ENCODE measurements around the gene USP22. TPM values are rescaled to one million over a fixed set of nuclear protein-coding genes. Genes with fewer than 3 reads are reported as not detected.
"Not testable (repeated sequence)": the region's sequence is repeated elsewhere in the genome, so short reads cannot be mapped to it uniquely, and the experiment has no call there.

Gene USP22
- total RNA-seq, 1 donor from 2014 or later = 257 TPM

- Mint-ChIP-seq H3K4me1 (ENCODE audit: unreplicated experiment) (no peaks in the 10 kb centered on the region), H3K9me3 (ENCODE audit: unreplicated experiment) (no peaks in the 10 kb centered on the region), H3K36me3 (ENCODE audit: unreplicated experiment) (no peaks in the 10 kb centered on the region), H3K27me3 (ENCODE audit: unreplicated experiment) (peaks cover 26% of the 10 kb centered on the region), H3K27ac (ENCODE audit: unreplicated experiment) (no peak overlapping the region), H3K4me3 (ENCODE audit: unreplicated experiment) (no peak overlapping the region)
- no peak for TF ChIP-seq CTCF (IDR thresholded peaks at IDR 0.05)
- no peak for DNase-seq (ENCODE audit: extremely low spot score, unreplicated experiment)
These were observed 42.9 kb upstream of the USP22 start for GRCh38 chr17:21085707-21086106.

GRCh38 chr17:21085280-21085679 is 42.5 kb upstream of the USP22 start:
- H3K36me3 Mint-ChIP-seq (ENCODE audit: unreplicated experiment); H3K9me3 Mint-ChIP-seq (ENCODE audit: unreplicated experiment); H3K27ac Mint-ChIP-seq (ENCODE audit: unreplicated experiment); DNase-seq (ENCODE audit: extremely low spot score, unreplicated experiment); H3K4me1 Mint-ChIP-seq (ENCODE audit: unreplicated experiment); H3K4me3 Mint-ChIP-seq (ENCODE audit: unreplicated experiment): not testable (repeated sequence)
- H3K27me3 Mint-ChIP-seq (ENCODE audit: unreplicated experiment) = peaks cover 26% of the 10 kb centered on the region

DNA sequence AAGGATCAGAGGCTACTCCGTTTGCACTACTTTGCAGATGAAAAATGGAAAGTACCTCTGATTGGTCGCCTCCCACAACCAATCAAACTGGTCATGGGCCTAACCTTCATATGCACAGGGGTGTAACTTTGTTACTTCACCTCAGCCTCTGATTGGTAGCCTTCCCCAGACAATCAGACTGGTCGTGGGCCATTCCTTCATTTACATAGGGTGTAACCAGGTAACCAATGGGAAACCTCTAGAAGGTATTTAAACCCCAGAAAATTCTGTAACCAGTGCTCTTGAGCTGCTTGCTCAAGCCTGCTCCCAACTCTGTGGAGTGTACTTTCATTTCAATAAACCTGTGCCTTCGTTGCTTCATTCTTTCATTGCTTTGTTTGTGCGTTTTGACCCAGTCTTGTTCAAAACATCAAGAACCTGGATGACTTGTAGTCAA is 39.2 kb upstream of the USP22 start:
- Mint-ChIP-seq H3K4me1 (ENCODE audit: unreplicated experiment) (peaks cover 3% of the 10 kb centered on the region), H3K9me3 (ENCODE audit: unreplicated experiment) (no peaks in the 10 kb centered on the region), H3K4me3 (ENCODE audit: unreplicated experiment) (no peak overlapping the region), H3K36me3 (ENCODE audit: unreplicated experiment) (no peaks in the 10 kb centered on the region), H3K27me3 (ENCODE audit: unreplicated experiment) (peaks cover 33% of the 10 kb centered on the region), H3K27ac (ENCODE audit: unreplicated experiment) (no peak overlapping the region)
- no peak for TF ChIP-seq CTCF (IDR thresholded peaks at IDR 0.05)
- DNase-seq (ENCODE audit: extremely low spot score, unreplicated experiment) = no peak

DNA sequence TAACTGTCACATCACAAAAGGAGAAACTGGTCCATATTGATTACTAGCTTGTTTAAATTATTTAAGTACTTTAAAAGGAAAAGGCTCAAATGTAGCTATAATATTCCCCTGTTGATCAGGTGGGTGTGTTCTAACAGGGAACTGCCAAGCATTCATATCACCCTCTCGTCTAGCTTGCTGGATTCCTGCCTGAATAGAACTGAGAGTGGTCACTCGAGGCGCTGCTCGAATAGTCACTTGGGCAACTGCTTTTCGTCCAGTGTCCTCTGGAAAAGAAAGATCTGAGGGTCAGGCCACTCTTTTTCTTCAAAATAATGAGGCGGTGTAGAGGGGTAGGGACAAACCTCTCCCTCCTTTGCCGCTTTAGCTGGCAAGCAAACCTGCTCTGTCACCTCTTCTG is 36.4 kb upstream of the USP22 start:
- H3K36me3 Mint-ChIP-seq (ENCODE audit: unreplicated experiment) = no peaks in the 10 kb centered on the region
- H3K4me3 Mint-ChIP-seq (ENCODE audit: unreplicated experiment) = no peak overlapping the region
- H3K4me1 Mint-ChIP-seq (ENCODE audit: unreplicated experiment) = peaks cover 14% of the 10 kb centered on the region
- H3K27ac Mint-ChIP-seq (ENCODE audit: unreplicated experiment) = no peak overlapping the region
- peaks cover 23% of the 10 kb centered on the region for H3K27me3 Mint-ChIP-seq (ENCODE audit: unreplicated experiment)
- TF ChIP-seq CTCF (IDR thresholded peaks at IDR 0.05) = no peak
- no peaks in the 10 kb centered on the region for H3K9me3 Mint-ChIP-seq (ENCODE audit: unreplicated experiment)
- DNase-seq (ENCODE audit: extremely low spot score, unreplicated experiment) = no peak

DNA sequence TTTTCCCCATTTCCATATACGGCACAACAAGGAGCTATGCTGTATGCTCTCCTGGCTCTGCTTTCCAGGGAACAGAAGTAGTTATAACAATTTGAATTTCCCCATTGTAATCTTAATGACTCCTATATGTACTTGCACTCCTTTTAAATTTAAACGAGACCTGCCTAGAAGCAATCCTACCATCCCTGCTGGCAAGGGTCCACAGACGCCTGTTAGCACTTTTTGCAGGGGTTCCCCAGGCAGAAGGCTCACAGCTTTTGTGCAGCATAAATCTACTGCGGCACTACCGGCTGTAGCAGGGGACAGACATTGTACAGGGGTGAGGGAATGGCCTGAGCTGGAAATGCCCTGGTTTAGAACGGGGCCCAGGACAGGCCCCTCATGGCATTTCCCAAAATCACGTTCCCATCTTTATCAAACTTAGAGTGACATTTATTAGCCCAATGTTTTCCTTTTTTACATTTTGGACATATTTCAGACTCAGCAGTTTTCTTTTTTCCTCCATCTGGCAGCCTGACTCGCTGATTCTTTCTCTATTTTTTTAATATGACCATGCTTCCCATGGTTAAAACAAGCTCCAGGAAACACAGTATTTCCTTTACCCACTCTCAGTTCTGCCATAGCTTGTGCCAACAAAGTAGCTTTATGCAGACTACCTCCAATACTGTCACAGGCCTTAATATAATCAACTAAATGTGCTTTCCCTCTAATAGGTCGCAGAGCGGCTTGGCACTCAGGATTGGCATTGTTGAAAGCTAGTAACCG is 35.4 kb upstream of the USP22 start:
- Mint-ChIP-seq H3K4me1 (ENCODE audit: unreplicated experiment) (peaks cover 14% of the 10 kb centered on the region), H3K9me3 (ENCODE audit: unreplicated experiment) (no peaks in the 10 kb centered on the region), H3K27ac (ENCODE audit: unreplicated experiment) (no peak overlapping the region)

More for the DNA sequence above, 35.4 kb upstream of the USP22 start:
- H3K36me3 Mint-ChIP-seq (ENCODE audit: unreplicated experiment) = no peaks in the 10 kb centered on the region
- no peak for TF ChIP-seq CTCF (IDR thresholded peaks at IDR 0.05)
- no peak overlapping the region for H3K4me3 Mint-ChIP-seq (ENCODE audit: unreplicated experiment)
- peaks cover 23% of the 10 kb centered on the region for H3K27me3 Mint-ChIP-seq (ENCODE audit: unreplicated experiment)
- DNase-seq (ENCODE audit: extremely low spot score, unreplicated experiment) = no peak

All from osteocyte (in vitro differentiated cells).